RWPE1 (cell line): ENCODE data around the gene PARVA.
A peak's percentile ranks its signal among the peaks of the same experiment; 100 is the strongest.

Experiments used
- CTCF ChIA-PET: fragments of 350-600 bp; sonication (Branson Sonifier 250); formaldehyde crosslinking; extraction: SDS; loops from one replicate; lab custom pipeline; 2021; lab: Yijun Ruan, JAX
- POLR2A ChIA-PET: fragments of 400-600 bp; formaldehyde crosslinking; extraction: SDS; loops from one replicate; lab custom pipeline; 2020; ENCODE audit warnings: antibody characterized with exemption; ENCODE audit not compliant: low non-redundant PET; lab: Yijun Ruan, JAX
- DNase-seq: peaks from one replicate; pipeline ENCODE4 v3.0.0; 2012; ENCODE audit warnings: low spot score
- H3K27ac ChIP-seq: fragments of 450-650 bp; 2 replicates; pipeline ENCODE4 v1.5.1; 2017
- CTCF ChIP-seq: fragments of 450-650 bp; conservative IDR thresholded peaks from 2 replicates; pipeline ENCODE4 v1.5.1; 2017; ENCODE audit warnings: low read depth, mild to moderate bottlenecking

Gene PARVA

GRCh38 chr11:12377106-12377823 is at the start of gene PARVA:
Gene PARVA (plus strand): TSS chr11:12377571. CDS start chr11:12377648, 77 bp downstream.
- CTCF ChIA-PET, result interaction anchor here (0.9 kb wide), 1 partner anchor 222 kb away, joined by 3 read pairs; no protein-coding TSS in a partner anchor
- DNase-seq, result peak; percentile 50
- peak within 1 kb of the TSS; percentile 91 for H3K27ac ChIP-seq
- POLR2A ChIA-PET, result no interaction called here
- TF ChIP-seq CTCF, result no peak

- TF ChIP-seq CTCF, result no peak
- ChIA-PET CTCF (interaction anchor here (0.7 kb wide), 1 partner anchor 53 kb away, joined by 3 read pairs; no protein-coding TSS in a partner anchor), POLR2A (no interaction called here)
- H3K27ac ChIP-seq, result no peak overlapping the region
- DNase-seq, result no peak
Observed at GRCh38 chr11:12329169-12329568, 48.2 kb upstream of the PARVA start.

GRCh38 chr11:12329797-12330196 is 47.6 kb upstream of the PARVA start:
- no peak for TF ChIP-seq CTCF
- POLR2A ChIA-PET, result no interaction called here
- DNase-seq, result no peak
- CTCF ChIA-PET, result interaction anchor here (0.7 kb wide), 3 partner anchors 53 to 1544 kb away, joined by 3 to 5 read pairs (median 4); no protein-coding TSS in a partner anchor
- no peak overlapping the region for H3K27ac ChIP-seq

- CTCF ChIA-PET, result interaction anchor here (0.6 to 1.4 kb wide), 22 partner anchors 11 to 1545 kb away, joined by 3 to 8 read pairs (median 4); no protein-coding TSS in a partner anchor
- TF ChIP-seq CTCF, result no peak
- POLR2A ChIA-PET, result no interaction called here
- H3K27ac ChIP-seq, result no peak overlapping the region
- no peak for DNase-seq
Observed at GRCh38 chr11:12330485-12331231, 46.7 kb upstream of the PARVA start.

- ChIA-PET CTCF (interaction anchor here (0.6 to 1.4 kb wide), 24 partner anchors 11 to 1030 kb away, joined by 3 to 8 read pairs (median 4); no protein-coding TSS in a partner anchor), POLR2A (no interaction called here)
- no peak overlapping the region for H3K27ac ChIP-seq
- peak; percentile 74 for DNase-seq
- peak; percentile 71 for TF ChIP-seq CTCF
Observed at GRCh38 chr11:12331239-12331874, 46.0 kb upstream of the PARVA start.

- TF ChIP-seq CTCF, result no peak
- POLR2A ChIA-PET, result no interaction called here
- no peak overlapping the region for H3K27ac ChIP-seq
Observed at GRCh38 chr11:12343526-12343925, 33.8 kb upstream of the PARVA start.

More at GRCh38 chr11:12343526-12343925, 33.8 kb upstream of the PARVA start:
- CTCF ChIA-PET, result interaction anchor here (0.6 kb wide), 1 partner anchor 34 kb away, joined by 3 read pairs; no protein-coding TSS in a partner anchor
- DNase-seq, result no peak
